HG03520 (cell line): ENCODE data around the gene CGGBP1.
"Not testable (repeated sequence)": the region's sequence is repeated elsewhere in the genome, so short reads cannot be mapped to it uniquely, and the experiment has no call there.

ENCODE experiments used
- ATAC-seq: cut with Tn5 transposase; IDR thresholded peaks from one replicate; pipeline ENCODE4 v1.9.1; 2021; ENCODE audit warnings: mild to moderate bottlenecking, moderate library complexity; ENCODE audit not compliant: unreplicated experiment

The CGGBP1 gene

GRCh38 chr3:88034491-88035275 lies 24.1 kb downstream of the CGGBP1 start:
- ATAC-seq, result no peak

GRCh38 chr3:88033808-88034207 lies 25.0 kb downstream of the CGGBP1 start:
- ATAC-seq, result no peak

GRCh38 chr3:88033079-88033478 lies 25.7 kb downstream of the CGGBP1 start:
- ATAC-seq, result no peak

GRCh38 chr3:88032245-88032644 lies 26.6 kb downstream of the CGGBP1 start:
- ATAC-seq, result no peak

- ATAC-seq, result peak; percentile 85
Observed at GRCh38 chr3:88031642-88032077, 27.1 kb downstream of the CGGBP1 start.

- ATAC-seq, result no peak
Observed at GRCh38 chr3:88030210-88030609, 28.6 kb downstream of the CGGBP1 start.

- ATAC-seq, result no peak
Observed at GRCh38 chr3:88028876-88029275, 29.9 kb downstream of the CGGBP1 start.

GRCh38 chr3:88025001-88025552 lies 33.7 kb downstream of the CGGBP1 start:
- ATAC-seq, result no peak

GRCh38 chr3:88019024-88019423 lies 39.8 kb downstream of the CGGBP1 start:
- peak; percentile 96 for ATAC-seq

- ATAC-seq, result not testable (repeated sequence)
Observed at GRCh38 chr3:88015656-88016055, 43.1 kb downstream of the CGGBP1 start.

GRCh38 chr3:88013592-88013991 lies 45.2 kb downstream of the CGGBP1 start:
- no peak for ATAC-seq

- ATAC-seq, result no peak
Observed at GRCh38 chr3:88010810-88011209, 48.0 kb downstream of the CGGBP1 start.

- ATAC-seq, result no peak
Observed at GRCh38 chr3:88009066-88009465, 49.7 kb downstream of the CGGBP1 start.

GRCh38 chr3:88005066-88005465 lies 53.7 kb downstream of the CGGBP1 start:
- no peak for ATAC-seq

- no peak for ATAC-seq
Observed at GRCh38 chr3:88003115-88003755, 55.6 kb downstream of the CGGBP1 start.

GRCh38 chr3:88002448-88002847 lies 56.4 kb downstream of the CGGBP1 start:
- ATAC-seq, result no peak
